Natural killer cell (primary cell): ENCODE results near the gene RNASET2. TPM values are rescaled to one million over a fixed set of nuclear protein-coding genes. Genes with fewer than 3 reads are reported as not detected.
"Not testable (repeated sequence)": the region's sequence is repeated elsewhere in the genome, so short reads cannot be mapped to it uniquely, and the experiment has no call there.

Source experiments
- ATAC-seq, 3 donors: fragments of 150-1000 bp in 2 of 3; fragments of 200-7000 bp in 1 of 3; cut with Tn5 transposase; 1 replicate in 1 of 3; 2 replicates in 2 of 3; pipeline ENCODE4 v1.10.0; 2021; ENCODE audit warnings: mild to moderate bottlenecking in 2 of 3, moderate library complexity in 2 of 3
- DNase-seq, 2 donors: peaks; one replicate each; pipeline versions ENCODE4 v3.0.0 to v3.0.0-alpha.2; 2013 to 2021; ENCODE audit warnings: mixed read lengths in 1 of 2
- H3K27ac ChIP-seq: one replicate; pipeline ENCODE4 v1.5.1; 2013; ENCODE audit warnings: mild to moderate bottlenecking, low read length
- H3K27me3 ChIP-seq: one replicate; pipeline ENCODE4 v1.6.1; 2013; ENCODE audit warnings: low read length; ENCODE audit not compliant: control insufficient read depth, insufficient read depth
- H3K36me3 ChIP-seq: one replicate; pipeline ENCODE4 v1.6.1; 2013; ENCODE audit warnings: low read length; ENCODE audit not compliant: control insufficient read depth, insufficient read depth
- H3K4me1 ChIP-seq: one replicate; pipeline ENCODE4 v1.6.1; 2013; ENCODE audit warnings: low read length; ENCODE audit not compliant: control insufficient read depth, insufficient read depth
- H3K4me3 ChIP-seq: one replicate; pipeline ENCODE4 v1.5.1; 2013; ENCODE audit warnings: low read length
- H3K9me3 ChIP-seq: one replicate; pipeline ENCODE4 v1.6.1; 2013; ENCODE audit warnings: low read length; ENCODE audit not compliant: control insufficient read depth, insufficient read depth
- H3K27ac Mint-ChIP-seq, 2 donors: one replicate each; pipeline ENCODE4 v1.8.0; 2022; ENCODE audit warnings: mild to moderate bottlenecking in 2 of 2, mixed read lengths in 2 of 2, moderate library complexity in 1 of 2
- H3K27me3 Mint-ChIP-seq, 2 donors: one replicate each; pipeline ENCODE4 v1.8.0; 2022; ENCODE audit warnings: low read depth in 2 of 2, mixed read lengths in 2 of 2
- H3K36me3 Mint-ChIP-seq: one replicate; pipeline ENCODE4 v1.8.0; 2022; ENCODE audit warnings: mixed read lengths
- H3K4me1 Mint-ChIP-seq, 2 donors: one replicate each; pipeline ENCODE4 v1.8.0; 2022; ENCODE audit warnings: mixed read lengths in 2 of 2
- H3K4me3 Mint-ChIP-seq: one replicate; pipeline ENCODE4 v1.8.0; 2022; ENCODE audit warnings: mild to moderate bottlenecking, moderate library complexity, mixed read lengths
- H3K9me3 Mint-ChIP-seq, 2 donors: one replicate each; pipeline ENCODE4 v1.8.0; 2022; ENCODE audit warnings: mixed read lengths in 2 of 2
- WGBS: methylation state at CpG from one replicate; pipeline ENCODE4 v1.1.7; 2013; ENCODE audit warnings: missing lambda C conversion rate; ENCODE audit not compliant: insufficient coverage; 5-methylcytosine and 5-hydroxymethylcytosine counted together
- intact Hi-C: fragments of 100-400 bp; cut with micrococcal nuclease; formaldehyde crosslinking; loops from one replicate; pipeline ENCODE4 v1.14.2; 2022
- total RNA-seq, 4 donors: library from RNA; stranded (reverse); fragments of 120-200 nt in 1 of 4; gene quantifications; one replicate each; pipeline versions ENCODE4 v1.2.3 to v1.2.4, GENCODE V29; 2013 to 2022
- TF ChIP-seq, protein P1 (sequence below): fragments of 200-600 bp; IDR thresholded peaks from one replicate; pipeline ENCODE4 v1.8.0; 2022; ENCODE audit warnings: antibody characterized with exemption

The RNASET2 gene
- total RNA-seq, 3 donors from 2014 or later (not counting 1 experiment from before 2014, with no cell fraction given): 65.1 to 106 (median 84.5) TPM

DNA sequence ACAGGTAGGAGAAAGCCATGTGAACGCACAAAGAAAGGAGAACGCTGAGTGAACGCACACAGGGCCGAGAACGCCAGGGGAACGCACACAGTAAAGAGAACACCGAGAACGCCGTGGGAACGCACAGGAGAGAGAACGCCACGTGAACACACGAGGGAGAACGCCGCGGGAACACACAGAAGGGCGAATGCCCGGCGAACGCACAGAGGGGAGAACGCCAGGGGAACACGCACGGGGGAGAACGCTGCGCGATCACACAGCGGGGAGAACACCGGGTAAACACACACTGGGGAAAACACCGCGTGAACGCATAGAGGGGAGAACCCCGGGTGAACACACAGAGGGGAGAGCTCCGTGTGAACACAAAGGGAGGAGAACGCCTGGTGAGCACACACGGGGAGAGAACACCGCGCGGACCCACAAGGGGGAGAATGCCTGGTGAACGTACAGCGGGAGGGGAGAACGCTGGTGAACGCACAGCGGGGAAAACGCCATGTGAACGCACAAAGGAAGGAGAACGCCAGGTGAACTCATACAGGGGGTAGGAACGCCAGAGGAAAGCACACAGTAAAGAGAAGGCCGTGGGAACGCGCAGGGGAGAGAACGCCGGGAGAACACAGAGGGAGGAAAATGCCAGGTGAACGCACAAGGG lies 55.3 kb downstream of the RNASET2 start:
- TF ChIP-seq, protein P1, sequence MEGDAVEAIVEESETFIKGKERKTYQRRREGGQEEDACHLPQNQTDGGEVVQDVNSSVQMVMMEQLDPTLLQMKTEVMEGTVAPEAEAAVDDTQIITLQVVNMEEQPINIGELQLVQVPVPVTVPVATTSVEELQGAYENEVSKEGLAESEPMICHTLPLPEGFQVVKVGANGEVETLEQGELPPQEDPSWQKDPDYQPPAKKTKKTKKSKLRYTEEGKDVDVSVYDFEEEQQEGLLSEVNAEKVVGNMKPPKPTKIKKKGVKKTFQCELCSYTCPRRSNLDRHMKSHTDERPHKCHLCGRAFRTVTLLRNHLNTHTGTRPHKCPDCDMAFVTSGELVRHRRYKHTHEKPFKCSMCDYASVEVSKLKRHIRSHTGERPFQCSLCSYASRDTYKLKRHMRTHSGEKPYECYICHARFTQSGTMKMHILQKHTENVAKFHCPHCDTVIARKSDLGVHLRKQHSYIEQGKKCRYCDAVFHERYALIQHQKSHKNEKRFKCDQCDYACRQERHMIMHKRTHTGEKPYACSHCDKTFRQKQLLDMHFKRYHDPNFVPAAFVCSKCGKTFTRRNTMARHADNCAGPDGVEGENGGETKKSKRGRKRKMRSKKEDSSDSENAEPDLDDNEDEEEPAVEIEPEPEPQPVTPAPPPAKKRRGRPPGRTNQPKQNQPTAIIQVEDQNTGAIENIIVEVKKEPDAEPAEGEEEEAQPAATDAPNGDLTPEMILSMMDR: no peak
- H3K4me1 ChIP-seq: no peaks in the 10 kb centered on the region
- H3K27ac Mint-ChIP-seq: no peak overlapping the region
- intact Hi-C loops: no loop called here
- no peaks in the 10 kb centered on the region for H3K27me3 ChIP-seq
- H3K4me1 Mint-ChIP-seq: peaks cover 0 to 14% of the 10 kb centered on the region in 2 donors
- ATAC-seq: no peak
- DNase-seq: no peak
- H3K27me3 Mint-ChIP-seq: no peaks in the 10 kb centered on the region
- H3K36me3 Mint-ChIP-seq: no peaks in the 10 kb centered on the region
- no peak overlapping the region for H3K4me3 ChIP-seq
- H3K4me3 Mint-ChIP-seq: no peak overlapping the region
- no peaks in the 10 kb centered on the region for H3K36me3 ChIP-seq
- H3K27ac ChIP-seq: no peak overlapping the region
- H3K9me3 Mint-ChIP-seq: peaks cover 5 to 15% of the 10 kb centered on the region in 2 donors
- H3K9me3 ChIP-seq: no peaks in the 10 kb centered on the region
- WGBS: 96% methylated on average over 53 of the region's 53 CpGs

DNA sequence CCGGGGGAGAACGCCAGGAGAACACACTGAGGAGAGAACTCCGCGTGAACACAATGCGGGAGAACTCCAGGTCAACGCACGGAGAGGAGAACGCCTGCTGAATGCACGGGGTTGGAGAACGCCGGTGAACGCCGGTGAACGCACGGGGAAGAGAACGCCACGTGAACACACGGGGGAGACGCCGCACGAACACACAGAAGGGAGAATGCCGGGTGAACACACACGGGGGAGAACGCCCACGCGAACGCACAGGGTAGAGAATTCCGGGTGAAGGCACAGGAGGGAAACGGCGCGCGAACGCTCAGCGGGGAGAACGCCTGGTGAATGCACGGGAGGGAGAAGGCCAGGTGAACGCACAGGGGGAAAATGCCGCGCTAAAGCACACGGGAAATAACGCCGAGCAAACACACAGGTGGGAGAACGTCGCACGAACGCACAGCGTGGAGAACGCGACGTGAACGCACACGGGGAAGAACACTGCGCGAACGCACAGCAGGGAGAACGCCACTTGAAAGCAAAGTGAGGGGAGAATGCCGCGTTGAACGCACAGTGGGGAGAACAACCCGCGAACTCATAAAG lies 56.1 kb downstream of the RNASET2 start:
- Histone ChIP-seq H3K27ac (no peak overlapping the region), H3K27me3 (no peaks in the 10 kb centered on the region), H3K4me1 (no peaks in the 10 kb centered on the region), H3K36me3 (no peaks in the 10 kb centered on the region), H3K9me3 (no peaks in the 10 kb centered on the region), H3K4me3 (no peak overlapping the region)
- ATAC-seq (no peak), DNase-seq (no peak)
- Mint-ChIP-seq H3K9me3 (peaks cover 5 to 15% of the 10 kb centered on the region in 2 donors), H3K36me3 (no peaks in the 10 kb centered on the region), H3K27ac (no peak overlapping the region), H3K4me1 (peaks cover 0 to 14% of the 10 kb centered on the region in 2 donors), H3K27me3 (no peaks in the 10 kb centered on the region), H3K4me3 (no peak overlapping the region)
- intact Hi-C loops: no loop called here
- 97% methylated on average over 61 of the region's 61 CpGs for WGBS
- TF ChIP-seq, protein P1: no peak

DNA sequence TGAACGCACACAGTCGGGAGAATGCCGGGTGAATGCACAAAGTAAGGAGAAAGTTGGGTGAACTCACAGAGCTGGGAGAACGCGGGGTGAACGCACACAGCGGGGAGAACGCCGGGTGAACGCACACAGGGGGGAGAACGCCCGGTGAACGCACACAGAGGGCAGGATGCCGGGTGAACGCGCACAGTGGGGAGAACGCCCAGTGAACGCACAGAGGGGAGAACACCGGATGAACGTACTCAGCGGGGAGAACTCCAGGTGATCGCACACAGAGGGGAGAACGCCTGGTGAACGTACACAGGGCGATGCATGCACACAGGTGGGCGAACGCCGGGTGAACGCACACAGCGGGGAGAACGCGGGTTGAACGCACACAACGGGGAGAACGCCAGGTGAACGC lies 57.4 kb downstream of the RNASET2 start:
- H3K9me3 ChIP-seq: no peaks in the 10 kb centered on the region
- Mint-ChIP-seq H3K4me1 (peaks cover 0 to 14% of the 10 kb centered on the region in 2 donors), H3K4me3 (no peak overlapping the region), H3K27ac (no peak overlapping the region), H3K9me3 (peaks cover 5 to 15% of the 10 kb centered on the region in 2 donors), H3K27me3 (no peaks in the 10 kb centered on the region), H3K36me3 (no peaks in the 10 kb centered on the region)
- TF ChIP-seq, protein P1: no peak
- no peaks in the 10 kb centered on the region for H3K4me1 ChIP-seq
- H3K27me3 ChIP-seq: no peaks in the 10 kb centered on the region
- DNase-seq: no peak
- H3K27ac ChIP-seq: no peak overlapping the region
- H3K36me3 ChIP-seq: no peaks in the 10 kb centered on the region
- no peak for ATAC-seq
- H3K4me3 ChIP-seq: no peak overlapping the region
- WGBS: 96% methylated on average over 36 of the region's 36 CpGs
- intact Hi-C loops: no loop called here

DNA sequence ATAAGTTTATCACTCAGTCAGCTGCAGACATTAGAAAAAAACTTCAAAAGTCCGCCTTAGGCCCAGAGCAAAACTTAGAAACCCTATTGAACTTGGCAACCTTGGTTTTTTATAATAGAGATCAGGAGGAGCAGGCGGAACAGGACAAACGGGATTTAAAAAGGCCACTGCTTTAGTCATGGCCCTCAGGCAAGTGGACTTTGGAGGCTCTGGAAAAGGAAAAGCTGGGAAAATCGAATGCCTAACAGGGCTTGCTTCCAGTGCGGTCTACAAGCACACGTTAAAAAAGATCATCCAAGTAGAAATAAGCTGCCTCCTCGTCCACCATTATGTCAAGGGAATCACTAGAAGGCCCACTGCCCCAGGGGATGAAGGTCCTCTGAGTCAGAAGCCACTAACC lies 61.7 kb downstream of the RNASET2 start:
- DNase-seq, intact Hi-C loops, H3K4me1 Mint-ChIP-seq, H3K27ac ChIP-seq, H3K27me3 Mint-ChIP-seq, H3K9me3 ChIP-seq, H3K4me1 ChIP-seq, ATAC-seq, H3K4me3 ChIP-seq, H3K27me3 ChIP-seq, H3K36me3 Mint-ChIP-seq, H3K36me3 ChIP-seq, H3K27ac Mint-ChIP-seq, H3K4me3 Mint-ChIP-seq, H3K9me3 Mint-ChIP-seq: not testable (repeated sequence)
- WGBS: 85% methylated on average over 6 of the region's 7 CpGs

DNA sequence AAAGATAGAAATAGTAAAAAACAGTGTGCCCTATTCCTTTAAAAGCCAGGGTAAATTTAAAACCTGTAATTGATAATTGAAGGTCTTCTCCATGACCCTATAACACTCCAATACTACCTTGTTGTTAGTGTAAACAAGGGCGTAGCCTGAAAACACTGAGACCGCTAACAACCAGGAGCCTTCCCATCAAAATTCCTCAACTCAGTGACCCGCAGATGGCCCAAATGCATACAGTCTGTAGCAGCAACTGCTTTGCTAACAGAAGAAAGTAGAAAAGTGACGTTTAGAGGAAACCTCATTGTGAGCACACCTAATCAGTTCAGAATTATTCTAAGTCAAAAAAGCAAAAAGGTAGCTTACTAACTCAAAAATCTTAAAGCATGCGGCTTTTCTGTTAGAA lies 63.9 kb downstream of the RNASET2 start:
- H3K9me3 ChIP-seq, DNase-seq, H3K36me3 ChIP-seq, H3K4me1 ChIP-seq, H3K9me3 Mint-ChIP-seq, H3K4me3 Mint-ChIP-seq, H3K4me3 ChIP-seq, H3K4me1 Mint-ChIP-seq, H3K27me3 Mint-ChIP-seq, intact Hi-C loops, H3K27ac ChIP-seq, H3K27me3 ChIP-seq, H3K36me3 Mint-ChIP-seq, ATAC-seq, H3K27ac Mint-ChIP-seq: not testable (repeated sequence)
- WGBS: 94% methylated on average over 4 of the region's 5 CpGs

DNA sequence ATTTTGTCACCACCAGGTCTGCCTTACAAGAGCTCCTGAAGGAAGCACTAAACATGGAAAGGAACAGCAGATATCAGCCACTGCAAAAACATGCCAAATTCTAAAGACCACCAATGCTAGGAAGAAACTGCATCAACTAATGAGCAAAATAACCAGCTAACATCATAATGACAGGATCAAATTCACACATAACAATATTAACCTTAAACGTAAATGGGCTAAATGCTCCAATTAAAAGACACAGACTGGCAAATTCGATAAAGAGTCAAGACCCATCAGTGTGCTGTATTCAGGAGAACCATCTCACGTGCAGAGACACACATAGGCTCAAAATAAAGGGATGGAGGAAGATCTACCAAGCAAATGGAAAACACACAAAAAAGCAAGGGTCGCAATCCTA lies 69.6 kb downstream of the RNASET2 start:
- H3K36me3 ChIP-seq, H3K36me3 Mint-ChIP-seq, H3K9me3 ChIP-seq, ATAC-seq, H3K27me3 ChIP-seq, H3K4me3 ChIP-seq, H3K4me1 Mint-ChIP-seq, DNase-seq, H3K27me3 Mint-ChIP-seq, H3K27ac Mint-ChIP-seq, H3K27ac ChIP-seq, H3K4me1 ChIP-seq, H3K4me3 Mint-ChIP-seq, intact Hi-C loops, H3K9me3 Mint-ChIP-seq: not testable (repeated sequence)
- no CpG with 5 or more reads among the region's 4 CpGs for WGBS
